Measurements from ENCODE around the gene MAP7D1. TPM values are rescaled to one million over a fixed set of nuclear protein-coding genes. Genes with fewer than 3 reads are reported as not detected.
"Not testable (repeated sequence)": the region's sequence is repeated elsewhere in the genome, so short reads cannot be mapped to it uniquely, and the experiment has no call there.

MAP7D1 gene
- total and polyA plus RNA-seq, 2 experiments from 2014 or later, result 141 to 239 TPM

DNA sequence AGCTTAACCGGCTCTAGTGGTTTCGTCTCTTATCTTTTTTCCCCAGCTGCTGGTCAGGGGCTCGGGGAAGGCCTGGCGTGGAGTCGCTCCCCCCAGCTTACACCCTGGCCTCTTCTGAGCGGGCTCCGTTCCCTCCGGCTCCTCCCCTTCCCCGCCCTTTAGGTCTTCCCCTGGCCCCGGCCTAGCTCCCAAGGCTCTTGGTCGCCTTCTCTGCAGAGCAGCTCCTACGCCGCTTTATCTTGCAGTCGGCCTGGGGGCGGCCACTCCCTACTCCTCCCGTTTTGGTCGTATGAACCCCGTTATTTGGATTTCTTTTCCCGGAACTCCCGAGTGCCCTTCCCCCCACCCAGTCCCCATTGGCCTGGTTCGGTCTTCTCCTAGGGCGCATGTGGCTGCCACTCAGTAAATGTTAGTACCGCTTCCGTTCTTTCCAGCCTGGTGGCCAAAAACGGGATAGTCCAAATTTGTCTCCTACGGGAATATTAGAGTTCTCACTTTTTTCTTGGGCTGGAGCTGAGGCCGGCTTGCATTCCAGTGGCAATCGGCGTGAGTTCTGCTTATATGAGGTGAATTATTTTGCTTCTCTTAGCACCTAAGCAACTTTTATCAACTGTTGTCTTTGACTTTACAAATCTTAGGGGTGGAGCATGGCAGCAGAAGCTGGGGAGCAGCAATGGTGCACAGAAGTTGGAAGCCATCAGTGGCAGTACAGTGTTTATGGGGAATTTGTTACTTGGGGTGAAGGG is 68.8 kb downstream of the MAP7D1 start:
- H3K27ac ChIP-seq, result peak overlapping the region; percentile 92
- H3K4me3 ChIP-seq, result peak overlapping the region; percentile 59
- peak; percentile 84 to 91 for DNase-seq (ENCODE audit: low read depth in 1 of 2, low spot score in 1 of 2)
- TF ChIP-seq, protein P1, sequence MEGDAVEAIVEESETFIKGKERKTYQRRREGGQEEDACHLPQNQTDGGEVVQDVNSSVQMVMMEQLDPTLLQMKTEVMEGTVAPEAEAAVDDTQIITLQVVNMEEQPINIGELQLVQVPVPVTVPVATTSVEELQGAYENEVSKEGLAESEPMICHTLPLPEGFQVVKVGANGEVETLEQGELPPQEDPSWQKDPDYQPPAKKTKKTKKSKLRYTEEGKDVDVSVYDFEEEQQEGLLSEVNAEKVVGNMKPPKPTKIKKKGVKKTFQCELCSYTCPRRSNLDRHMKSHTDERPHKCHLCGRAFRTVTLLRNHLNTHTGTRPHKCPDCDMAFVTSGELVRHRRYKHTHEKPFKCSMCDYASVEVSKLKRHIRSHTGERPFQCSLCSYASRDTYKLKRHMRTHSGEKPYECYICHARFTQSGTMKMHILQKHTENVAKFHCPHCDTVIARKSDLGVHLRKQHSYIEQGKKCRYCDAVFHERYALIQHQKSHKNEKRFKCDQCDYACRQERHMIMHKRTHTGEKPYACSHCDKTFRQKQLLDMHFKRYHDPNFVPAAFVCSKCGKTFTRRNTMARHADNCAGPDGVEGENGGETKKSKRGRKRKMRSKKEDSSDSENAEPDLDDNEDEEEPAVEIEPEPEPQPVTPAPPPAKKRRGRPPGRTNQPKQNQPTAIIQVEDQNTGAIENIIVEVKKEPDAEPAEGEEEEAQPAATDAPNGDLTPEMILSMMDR (IDR thresholded peaks at IDR 0.05; ENCODE audit: low read depth, low read length), result peak; percentile 45
- peaks cover 24% of the 10 kb centered on the region for H3K4me1 ChIP-seq (ENCODE audit: low read depth)
- H3K9me3 ChIP-seq (ENCODE audit: low read depth), result no peaks in the 10 kb centered on the region
- H3K36me3 ChIP-seq, result no peaks in the 10 kb centered on the region
- H3K27me3 ChIP-seq, result no peaks in the 10 kb centered on the region

DNA sequence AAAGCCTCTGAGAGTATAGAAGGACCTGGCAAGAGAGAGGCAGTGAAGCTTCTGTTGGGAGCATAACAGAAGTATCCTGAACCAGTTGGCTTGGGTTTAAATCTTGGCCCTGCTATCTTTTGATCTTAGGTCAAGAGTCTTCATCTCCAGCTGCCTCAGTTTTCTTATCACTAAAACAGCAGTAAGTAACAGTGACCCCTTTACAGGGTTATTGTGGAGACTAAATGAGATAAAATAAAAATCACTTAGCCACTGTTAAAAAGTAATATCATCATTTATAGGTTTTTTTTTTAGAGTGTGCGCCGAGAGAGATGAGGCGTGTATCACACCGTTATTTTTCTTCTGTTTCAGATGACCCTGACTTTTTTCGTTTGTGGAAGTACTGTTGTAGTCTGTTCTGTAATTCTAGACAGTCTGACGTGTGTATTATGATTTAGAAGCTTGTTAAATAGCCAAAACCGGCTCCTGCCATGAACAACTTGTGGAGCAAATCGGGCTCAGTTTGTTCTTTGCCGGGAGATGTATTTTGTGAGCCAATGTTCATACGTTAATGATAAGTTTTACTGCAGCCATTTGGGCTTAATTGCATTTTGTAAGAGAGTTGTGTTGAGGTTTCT is 69.4 kb downstream of the MAP7D1 start:
- peak overlapping the region; percentile 59 for H3K4me3 ChIP-seq
- H3K27me3 ChIP-seq, result no peaks in the 10 kb centered on the region
- DNase-seq (ENCODE audit: low read depth in 1 of 2, low spot score in 1 of 2), result no peak
- no peaks in the 10 kb centered on the region for H3K9me3 ChIP-seq (ENCODE audit: low read depth)
- no peaks in the 10 kb centered on the region for H3K36me3 ChIP-seq
- H3K4me1 ChIP-seq (ENCODE audit: low read depth), result peaks cover 24% of the 10 kb centered on the region
- peak overlapping the region; percentile 92 for H3K27ac ChIP-seq
- TF ChIP-seq, protein P1 (IDR thresholded peaks at IDR 0.05; ENCODE audit: low read depth, low read length), result no peak

DNA sequence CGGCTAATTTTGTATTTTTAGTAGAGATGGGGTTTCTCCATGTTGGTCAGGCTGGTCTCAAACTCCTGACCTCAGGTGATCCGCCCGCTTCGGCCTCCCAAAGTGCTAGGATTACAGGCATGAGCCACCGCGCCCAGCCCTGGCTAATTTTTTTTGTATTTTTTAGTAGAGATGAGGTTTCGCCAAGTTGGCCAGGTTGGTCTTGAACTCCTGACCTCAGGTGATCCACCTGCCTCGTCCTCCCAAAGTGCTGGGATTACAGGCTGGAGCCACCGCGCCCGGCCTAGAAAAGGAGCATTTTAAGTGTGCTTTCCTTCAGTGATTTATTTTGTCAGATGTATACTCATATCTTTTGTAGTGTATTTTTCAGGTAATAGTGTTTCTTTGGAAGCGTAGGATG is 74.3 kb downstream of the MAP7D1 start:
- not testable (repeated sequence) for DNase-seq (ENCODE audit: low read depth in 1 of 2, low spot score in 1 of 2); H3K27ac ChIP-seq; H3K36me3 ChIP-seq; H3K27me3 ChIP-seq; H3K9me3 ChIP-seq (ENCODE audit: low read depth); H3K4me3 ChIP-seq
- H3K4me1 ChIP-seq (ENCODE audit: low read depth), result peaks cover 19% of the 10 kb centered on the region

Other genes starting within 250 kb of the MAP7D1 start
- gene AGO3, start 225.1 kb upstream of the MAP7D1 start, total RNA-seq, result 17.2 and 30.3 TPM in 2 replicates
- 10.7 and 20.8 TPM in 2 replicates for gene AGO3, start 225.1 kb upstream of the MAP7D1 start, polyA plus RNA-seq
- 1.8 and 3.6 TPM in 2 replicates for gene TEKT2, start 72.1 kb upstream of the MAP7D1 start, total RNA-seq
- 0.95 and 3.8 TPM in 2 replicates for gene TEKT2, start 72.1 kb upstream of the MAP7D1 start, polyA plus RNA-seq
- 68.4 and 83.3 TPM in 2 replicates for gene ADPRS, start 67.3 kb upstream of the MAP7D1 start, total RNA-seq
- gene ADPRS, start 67.3 kb upstream of the MAP7D1 start, polyA plus RNA-seq, result 59.7 and 60.4 TPM in 2 replicates
- gene COL8A2, start 30.9 kb upstream of the MAP7D1 start, total RNA-seq, result 0.11 and 0.57 TPM in 2 replicates
- gene COL8A2, start 30.9 kb upstream of the MAP7D1 start, polyA plus RNA-seq, result 0.05 TPM in 1 of 2 replicates, not detected in the other
- gene TRAPPC3, start 6.7 kb upstream of the MAP7D1 start, total RNA-seq, result 83.5 and 99.6 TPM in 2 replicates
- gene TRAPPC3, start 6.7 kb upstream of the MAP7D1 start, polyA plus RNA-seq, result 119 and 125 TPM in 2 replicates
- 60.2 and 92.9 TPM in 2 replicates for gene THRAP3, start 68.3 kb downstream of the MAP7D1 start, total RNA-seq
- 48.6 and 63.6 TPM in 2 replicates for gene THRAP3, start 68.3 kb downstream of the MAP7D1 start, polyA plus RNA-seq
- 21.5 and 44.0 TPM in 2 replicates for gene SH3D21, start 150.2 kb downstream of the MAP7D1 start, total RNA-seq
- 13.5 and 22.8 TPM in 2 replicates for gene SH3D21, start 150.2 kb downstream of the MAP7D1 start, polyA plus RNA-seq
- 26.6 and 40.4 TPM in 2 replicates for gene EVA1B, start 167.5 kb downstream of the MAP7D1 start, total RNA-seq
- 23.6 and 24.5 TPM in 2 replicates for gene EVA1B, start 167.5 kb downstream of the MAP7D1 start, polyA plus RNA-seq
- gene STK40, start 229.8 kb downstream of the MAP7D1 start, total RNA-seq, result 37.0 and 38.5 TPM in 2 replicates
- 43.9 and 51.1 TPM in 2 replicates for gene STK40, start 229.8 kb downstream of the MAP7D1 start, polyA plus RNA-seq
- gene LSM10, start 241.7 kb downstream of the MAP7D1 start, total RNA-seq, result 15.9 and 20.6 TPM in 2 replicates
- 70.7 and 75.7 TPM in 2 replicates for gene LSM10, start 241.7 kb downstream of the MAP7D1 start, polyA plus RNA-seq